HG03442 (cell line): ENCODE data around the gene MIOS.

ENCODE experiments used
- ATAC-seq: cut with Tn5 transposase; IDR thresholded peaks from one replicate; pipeline ENCODE4 v1.9.1; 2021; ENCODE audit warnings: mild to moderate bottlenecking, moderate library complexity; ENCODE audit not compliant: unreplicated experiment

MIOS gene

GRCh38 chr7:7566651-7567611, at the start of gene MIOS:
Gene MIOS (plus strand): TSS chr7:7566884. CDS start chr7:7572476, 5,592 bp downstream.
- ATAC-seq, result peak; percentile 72

- ATAC-seq, result no peak
Measured at GRCh38 chr7:7517754-7518153, 48.9 kb upstream of the MIOS start.

GRCh38 chr7:7519056-7519455, 47.6 kb upstream of the MIOS start:
- ATAC-seq, result no peak

- no peak for ATAC-seq
Measured at GRCh38 chr7:7519528-7519927, 47.2 kb upstream of the MIOS start.

- no peak for ATAC-seq
Measured at GRCh38 chr7:7521259-7521658, 45.4 kb upstream of the MIOS start.

GRCh38 chr7:7522421-7522820, 44.3 kb upstream of the MIOS start:
- no peak for ATAC-seq

GRCh38 chr7:7524121-7524520, 42.6 kb upstream of the MIOS start:
- no peak for ATAC-seq

- ATAC-seq, result no peak
Measured at GRCh38 chr7:7526006-7526405, 40.7 kb upstream of the MIOS start.

GRCh38 chr7:7527047-7527446, 39.6 kb upstream of the MIOS start:
- ATAC-seq, result no peak

GRCh38 chr7:7529328-7529727, 37.4 kb upstream of the MIOS start:
- no peak for ATAC-seq

GRCh38 chr7:7533831-7534430, 32.8 kb upstream of the MIOS start:
- no peak for ATAC-seq

- no peak for ATAC-seq
Measured at GRCh38 chr7:7535691-7536090, 31.0 kb upstream of the MIOS start, which contains the start of gene COL28A1. Gene COL28A1 (minus strand): TSS chr7:7535873. CDS start chr7:7532875, 2,998 bp downstream.

GRCh38 chr7:7536396-7537019, 30.2 kb upstream of the MIOS start:
- no peak for ATAC-seq

- no peak for ATAC-seq
Measured at GRCh38 chr7:7537711-7538110, 29.0 kb upstream of the MIOS start.

- ATAC-seq, result no peak
Measured at GRCh38 chr7:7539152-7539551, 27.5 kb upstream of the MIOS start.

GRCh38 chr7:7539711-7540110, 27.0 kb upstream of the MIOS start:
- no peak for ATAC-seq

- no peak for ATAC-seq
Measured at GRCh38 chr7:7542251-7542835, 24.3 kb upstream of the MIOS start.

GRCh38 chr7:7548407-7548806, 18.3 kb upstream of the MIOS start:
- ATAC-seq, result no peak

GRCh38 chr7:7550663-7551062, 16.0 kb upstream of the MIOS start:
- no peak for ATAC-seq

- ATAC-seq, result no peak
Measured at GRCh38 chr7:7552199-7552598, 14.5 kb upstream of the MIOS start.

GRCh38 chr7:7553386-7553785, 13.3 kb upstream of the MIOS start:
- ATAC-seq, result no peak
